Measurements from ENCODE around the gene TRIM38.
"Not testable (repeated sequence)": the region's sequence is repeated elsewhere in the genome, so short reads cannot be mapped to it uniquely, and the experiment has no call there.

- TF ChIP-seq ZFP30 (CRISPR knock-in tag; IDR thresholded peaks at IDR 0.05); ESRRG (CRISPR knock-in tag; IDR thresholded peaks at IDR 0.05); OSR1 (CRISPR knock-in tag; IDR thresholded peaks at IDR 0.05); ZNF8 (CRISPR knock-in tag; IDR thresholded peaks at IDR 0.05); ZC3H10 (CRISPR knock-in tag; IDR thresholded peaks at IDR 0.05); PPARA (CRISPR knock-in tag; IDR thresholded peaks at IDR 0.05; ENCODE audit: borderline replicate concordance); ZNF565 (CRISPR knock-in tag; conservative IDR thresholded peaks at IDR 0.05; ENCODE audit: low read depth): not testable (repeated sequence)
- TF ChIP-seq, protein P1, sequence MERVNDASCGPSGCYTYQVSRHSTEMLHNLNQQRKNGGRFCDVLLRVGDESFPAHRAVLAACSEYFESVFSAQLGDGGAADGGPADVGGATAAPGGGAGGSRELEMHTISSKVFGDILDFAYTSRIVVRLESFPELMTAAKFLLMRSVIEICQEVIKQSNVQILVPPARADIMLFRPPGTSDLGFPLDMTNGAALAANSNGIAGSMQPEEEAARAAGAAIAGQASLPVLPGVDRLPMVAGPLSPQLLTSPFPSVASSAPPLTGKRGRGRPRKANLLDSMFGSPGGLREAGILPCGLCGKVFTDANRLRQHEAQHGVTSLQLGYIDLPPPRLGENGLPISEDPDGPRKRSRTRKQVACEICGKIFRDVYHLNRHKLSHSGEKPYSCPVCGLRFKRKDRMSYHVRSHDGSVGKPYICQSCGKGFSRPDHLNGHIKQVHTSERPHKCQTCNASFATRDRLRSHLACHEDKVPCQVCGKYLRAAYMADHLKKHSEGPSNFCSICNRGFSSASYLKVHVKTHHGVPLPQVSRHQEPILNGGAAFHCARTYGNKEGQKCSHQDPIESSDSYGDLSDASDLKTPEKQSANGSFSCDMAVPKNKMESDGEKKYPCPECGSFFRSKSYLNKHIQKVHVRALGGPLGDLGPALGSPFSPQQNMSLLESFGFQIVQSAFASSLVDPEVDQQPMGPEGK (CRISPR knock-in tag; IDR thresholded peaks at IDR 0.05; ENCODE audit: borderline replicate concordance), result not testable (repeated sequence)
Observed at GRCh38 chr6:25993341-25993684, 30.7 kb downstream of the TRIM38 start.

All from SK-N-SH treated with all-trans-retinoic acid at 6 μM for 48 hours (cell line).